Kidney epithelial cell (primary cell): ENCODE measurements around the gene SDF4. TPM values are rescaled to one million over a fixed set of nuclear protein-coding genes. Genes with fewer than 3 reads are reported as not detected.

Source experiments
- DNase-seq: peaks from one replicate; pipeline ENCODE4 v3.0.0-alpha.2; 2010; ENCODE audit warnings: low read depth
- H3K27me3 ChIP-seq: 2 replicates; pipeline ENCODE4 v1.6.0; 2011; ENCODE audit warnings: low read length; ENCODE audit not compliant: control insufficient read depth, insufficient read depth
- H3K36me3 ChIP-seq: 2 replicates; pipeline ENCODE4 v1.5.1; 2011; ENCODE audit warnings: low read length; ENCODE audit not compliant: control insufficient read depth, insufficient read depth
- H3K4me3 ChIP-seq: 2 replicates; pipeline ENCODE4 v1.5.1; 2011; ENCODE audit warnings: low read depth, mild to moderate bottlenecking, control low read depth, low read length
- total RNA-seq: library from RNA; depleted of rRNA; stranded (reverse); fragments of >200 nt; gene quantifications from 2 replicates; pipeline ENCODE4 v1.2.3, GENCODE V29; 2015
- TF ChIP-seq, protein P1 (sequence below): IDR thresholded peaks from 2 replicates; pipeline ENCODE4 v1.5.1; 2011; ENCODE audit warnings: mild to moderate bottlenecking, moderate library complexity, low read length, control low read depth, inconsistent platforms; ENCODE audit not compliant: insufficient read depth, poor library complexity, severe bottlenecking

The SDF4 gene
- total RNA-seq, 1 donor from 2014 or later = 153 TPM

- TF ChIP-seq, protein P1, sequence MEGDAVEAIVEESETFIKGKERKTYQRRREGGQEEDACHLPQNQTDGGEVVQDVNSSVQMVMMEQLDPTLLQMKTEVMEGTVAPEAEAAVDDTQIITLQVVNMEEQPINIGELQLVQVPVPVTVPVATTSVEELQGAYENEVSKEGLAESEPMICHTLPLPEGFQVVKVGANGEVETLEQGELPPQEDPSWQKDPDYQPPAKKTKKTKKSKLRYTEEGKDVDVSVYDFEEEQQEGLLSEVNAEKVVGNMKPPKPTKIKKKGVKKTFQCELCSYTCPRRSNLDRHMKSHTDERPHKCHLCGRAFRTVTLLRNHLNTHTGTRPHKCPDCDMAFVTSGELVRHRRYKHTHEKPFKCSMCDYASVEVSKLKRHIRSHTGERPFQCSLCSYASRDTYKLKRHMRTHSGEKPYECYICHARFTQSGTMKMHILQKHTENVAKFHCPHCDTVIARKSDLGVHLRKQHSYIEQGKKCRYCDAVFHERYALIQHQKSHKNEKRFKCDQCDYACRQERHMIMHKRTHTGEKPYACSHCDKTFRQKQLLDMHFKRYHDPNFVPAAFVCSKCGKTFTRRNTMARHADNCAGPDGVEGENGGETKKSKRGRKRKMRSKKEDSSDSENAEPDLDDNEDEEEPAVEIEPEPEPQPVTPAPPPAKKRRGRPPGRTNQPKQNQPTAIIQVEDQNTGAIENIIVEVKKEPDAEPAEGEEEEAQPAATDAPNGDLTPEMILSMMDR = no peak
- no peak for DNase-seq
- Histone ChIP-seq H3K36me3 (no peaks in the 10 kb centered on the region), H3K4me3 (no peak overlapping the region), H3K27me3 (peaks cover 67% of the 10 kb centered on the region)
These were observed 10.9 kb upstream of the SDF4 start for GRCh38 chr1:1242461-1243265.

- Histone ChIP-seq H3K36me3 (no peaks in the 10 kb centered on the region), H3K4me3 (no peak overlapping the region), H3K27me3 (peaks cover 58% of the 10 kb centered on the region)
- no peak for DNase-seq
- TF ChIP-seq, protein P1 = no peak
These were observed 9.9 kb upstream of the SDF4 start for GRCh38 chr1:1241588-1242219.

DNA sequence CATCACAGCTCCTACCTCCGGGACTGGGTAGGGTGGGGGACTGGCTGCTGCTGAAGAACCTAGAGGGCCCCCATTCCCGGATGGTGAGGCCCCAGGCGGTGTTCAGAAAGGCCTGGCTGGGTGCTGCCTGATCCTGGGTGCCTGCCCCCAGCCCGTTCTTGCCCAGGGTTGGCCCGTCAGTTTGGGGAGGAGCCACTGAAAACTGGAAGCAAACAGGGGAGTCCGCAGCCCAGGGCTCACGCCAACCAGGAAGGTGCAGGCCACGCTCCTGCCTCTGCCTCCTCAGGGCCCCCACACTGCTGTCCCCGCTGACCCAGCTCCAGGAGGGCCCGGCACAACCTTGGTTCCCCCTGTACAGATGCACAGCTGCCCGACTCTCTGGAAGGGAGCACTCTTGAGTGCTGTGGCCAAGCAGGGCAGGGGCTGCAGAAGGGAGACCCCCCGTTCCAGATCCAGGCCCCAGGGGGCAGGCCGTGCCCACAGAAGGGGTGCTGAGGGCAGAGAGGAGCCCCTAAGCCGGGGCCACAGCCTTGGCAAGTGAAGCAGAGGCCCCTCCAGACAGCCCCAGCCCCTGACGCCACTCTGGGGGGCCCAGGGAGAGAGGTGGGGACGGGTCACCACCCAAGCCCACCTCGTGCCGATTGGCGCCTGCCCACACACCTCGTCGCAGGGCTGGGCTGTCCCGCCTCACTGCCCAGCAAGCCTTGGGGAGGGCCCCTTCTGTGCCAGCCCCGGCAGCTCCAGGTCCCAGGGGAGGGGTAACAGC is 9.2 kb upstream of the SDF4 start:
- Histone ChIP-seq H3K27me3 (peaks cover 53% of the 10 kb centered on the region), H3K36me3 (no peaks in the 10 kb centered on the region), H3K4me3 (no peak overlapping the region)
- DNase-seq = no peak
- TF ChIP-seq, protein P1 = no peak

DNA sequence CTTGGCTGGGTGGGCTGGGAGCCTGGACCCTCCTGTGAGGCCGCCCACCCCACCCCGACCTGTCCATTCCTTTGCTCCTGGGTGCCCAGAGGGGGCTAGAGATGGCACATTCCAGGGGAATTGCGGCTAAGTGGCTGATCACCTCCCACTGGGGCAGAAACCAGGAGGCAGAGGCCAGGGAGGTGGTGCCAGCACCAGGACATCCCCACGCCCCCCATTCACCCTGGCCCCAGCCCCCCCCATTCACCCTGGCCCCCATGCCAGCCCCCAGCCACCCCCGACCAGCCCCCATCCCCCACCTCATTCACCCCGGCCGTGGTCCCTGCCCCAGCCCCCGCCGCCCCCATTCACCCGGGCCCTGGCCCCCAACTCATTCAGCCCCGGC is 8.5 kb upstream of the SDF4 start:
- H3K4me3 ChIP-seq = no peak overlapping the region
- no peaks in the 10 kb centered on the region for H3K36me3 ChIP-seq
- TF ChIP-seq, protein P1 = no peak
- H3K27me3 ChIP-seq = peaks cover 46% of the 10 kb centered on the region
- no peak for DNase-seq

DNA sequence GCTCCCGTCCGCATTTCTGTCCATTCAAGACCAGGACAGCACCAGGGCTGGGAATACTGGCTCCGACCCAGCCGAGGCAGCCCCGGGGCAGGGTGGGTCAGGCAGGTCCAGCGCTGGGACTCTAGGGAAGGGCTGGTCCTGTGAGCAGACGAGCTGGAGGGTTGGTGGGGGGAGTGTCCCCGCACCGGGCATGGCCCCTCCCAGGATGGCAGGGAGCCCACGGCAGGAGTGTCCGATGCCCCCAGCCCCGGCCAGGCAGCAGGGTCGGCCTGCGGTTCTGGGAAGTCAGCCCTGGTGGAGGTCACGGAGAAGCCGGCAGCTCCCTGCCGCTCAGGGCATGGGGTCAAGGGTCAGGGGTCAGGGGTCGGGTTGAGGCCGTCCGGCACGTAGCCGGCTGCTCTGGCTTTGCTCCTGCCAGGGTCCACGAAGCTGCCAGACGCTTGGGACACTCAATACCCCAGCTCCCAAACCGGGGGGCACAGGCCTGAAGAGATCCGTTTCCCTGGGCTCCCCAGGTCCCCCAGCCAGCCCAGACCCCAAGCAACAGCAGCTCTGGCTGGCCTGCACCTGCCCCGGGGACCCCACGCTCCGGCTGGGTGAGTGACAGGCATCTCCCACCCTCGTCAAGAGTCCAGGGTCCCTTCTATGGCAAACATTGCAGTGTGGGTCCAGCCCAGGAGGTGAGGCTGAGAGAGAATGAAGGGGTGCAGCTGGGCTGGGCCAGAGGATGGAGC is 8.0 kb upstream of the SDF4 start:
- TF ChIP-seq, protein P1 = no peak
- no peak for DNase-seq
- Histone ChIP-seq H3K27me3 (peaks cover 44% of the 10 kb centered on the region), H3K36me3 (no peaks in the 10 kb centered on the region), H3K4me3 (no peak overlapping the region)
